ENCODE measurements around the gene ASCC1.

GRCh38 chr10:72245949-72246525 is 30.0 kb upstream of the ASCC1 start:
- TF ChIP-seq, protein P1, sequence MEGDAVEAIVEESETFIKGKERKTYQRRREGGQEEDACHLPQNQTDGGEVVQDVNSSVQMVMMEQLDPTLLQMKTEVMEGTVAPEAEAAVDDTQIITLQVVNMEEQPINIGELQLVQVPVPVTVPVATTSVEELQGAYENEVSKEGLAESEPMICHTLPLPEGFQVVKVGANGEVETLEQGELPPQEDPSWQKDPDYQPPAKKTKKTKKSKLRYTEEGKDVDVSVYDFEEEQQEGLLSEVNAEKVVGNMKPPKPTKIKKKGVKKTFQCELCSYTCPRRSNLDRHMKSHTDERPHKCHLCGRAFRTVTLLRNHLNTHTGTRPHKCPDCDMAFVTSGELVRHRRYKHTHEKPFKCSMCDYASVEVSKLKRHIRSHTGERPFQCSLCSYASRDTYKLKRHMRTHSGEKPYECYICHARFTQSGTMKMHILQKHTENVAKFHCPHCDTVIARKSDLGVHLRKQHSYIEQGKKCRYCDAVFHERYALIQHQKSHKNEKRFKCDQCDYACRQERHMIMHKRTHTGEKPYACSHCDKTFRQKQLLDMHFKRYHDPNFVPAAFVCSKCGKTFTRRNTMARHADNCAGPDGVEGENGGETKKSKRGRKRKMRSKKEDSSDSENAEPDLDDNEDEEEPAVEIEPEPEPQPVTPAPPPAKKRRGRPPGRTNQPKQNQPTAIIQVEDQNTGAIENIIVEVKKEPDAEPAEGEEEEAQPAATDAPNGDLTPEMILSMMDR (IDR thresholded peaks at IDR 0.05) = no peak
- no peak for TF ChIP-seq SMC3 (IDR thresholded peaks at IDR 0.05)
- TF ChIP-seq, protein P2, sequence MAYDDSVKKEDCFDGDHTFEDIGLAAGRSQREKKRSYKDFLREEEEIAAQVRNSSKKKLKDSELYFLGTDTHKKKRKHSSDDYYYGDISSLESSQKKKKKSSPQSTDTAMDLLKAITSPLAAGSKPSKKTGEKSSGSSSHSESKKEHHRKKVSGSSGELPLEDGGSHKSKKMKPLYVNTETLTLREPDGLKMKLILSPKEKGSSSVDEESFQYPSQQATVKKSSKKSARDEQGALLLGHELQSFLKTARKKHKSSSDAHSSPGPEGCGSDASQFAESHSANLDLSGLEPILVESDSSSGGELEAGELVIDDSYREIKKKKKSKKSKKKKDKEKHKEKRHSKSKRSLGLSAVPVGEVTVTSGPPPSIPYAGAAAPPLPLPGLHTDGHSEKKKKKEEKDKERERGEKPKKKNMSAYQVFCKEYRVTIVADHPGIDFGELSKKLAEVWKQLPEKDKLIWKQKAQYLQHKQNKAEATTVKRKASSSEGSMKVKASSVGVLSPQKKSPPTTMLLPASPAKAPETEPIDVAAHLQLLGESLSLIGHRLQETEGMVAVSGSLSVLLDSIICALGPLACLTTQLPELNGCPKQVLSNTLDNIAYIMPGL (CRISPR knock-in tag; IDR thresholded peaks at IDR 0.05; ENCODE audit: borderline replicate concordance) = no peak
- no peak for TF ChIP-seq CEBPB (IDR thresholded peaks at IDR 0.05)
- no peak for TF ChIP-seq JUN (IDR thresholded peaks at IDR 0.05)
- TF ChIP-seq RCOR1 (IDR thresholded peaks at IDR 0.05; ENCODE audit: low read depth, low read length) = no peak
- no peak for TF ChIP-seq POLR2A (IDR thresholded peaks at IDR 0.05; ENCODE audit: low read length)
- no peak for TF ChIP-seq POLR2AphosphoS2 (conservative IDR thresholded peaks at IDR 0.05; ENCODE audit: low read length)
- no peak for TF ChIP-seq CHD4 (IDR thresholded peaks at IDR 0.05; ENCODE audit: borderline replicate concordance)
- TF ChIP-seq EP300 (IDR thresholded peaks at IDR 0.05) = no peak
